ENCODE measurements around the gene BRICD5.

The BRICD5 gene

GRCh38 chr16:2166263-2167067 is 44.2 kb downstream of the BRICD5 start:
- no peaks in the 10 kb centered on the region for H3K9me3 ChIP-seq (replicated peaks in 1 of 2; ENCODE audit: control insufficient read depth in 2 of 2, insufficient read depth in 1 of 2, low read depth in 1 of 2, low read length in 2 of 2)
- peaks cover 24% of the 10 kb centered on the region for H3K79me1 ChIP-seq (ENCODE audit: low read depth, low read length)
- no peak overlapping the region for H2BK120ac ChIP-seq (ENCODE audit: low read depth, low read length)
- H2BK12ac ChIP-seq (ENCODE audit: low read length), result no peak overlapping the region
- no peaks in the 10 kb centered on the region for H3K4me1 ChIP-seq (ENCODE audit: control insufficient read depth in 2 of 2, insufficient read depth in 1 of 2, low read depth in 1 of 2, low read length in 2 of 2)
- no peak overlapping the region for H3K9ac ChIP-seq (ENCODE audit: low read depth, low read length, poor library complexity)
- no CpG with 5 or more reads among the region's 17 CpGs for WGBS, 2 donors (ENCODE audit: extremely low coverage in 2 of 2, insufficient read length in 2 of 2, insufficient replicate concordance in 1 of 2)
- no peak overlapping the region for H3K18ac ChIP-seq (ENCODE audit: low read length)
- H3K4me3 ChIP-seq (ENCODE audit: low read length in 2 of 2), result no peak overlapping the region
- H3K23ac ChIP-seq (ENCODE audit: low read depth, low read length, poor library complexity), result no peak overlapping the region
- H3K27ac ChIP-seq (replicated peaks; ENCODE audit: low read length), result no peak overlapping the region
- no peak overlapping the region for H2BK5ac ChIP-seq (ENCODE audit: low read length)
- no peak overlapping the region for H2BK15ac ChIP-seq (ENCODE audit: low read length)
- no peak overlapping the region for H4K91ac ChIP-seq (ENCODE audit: low read depth, low read length, poor library complexity)
- H3K4me2 ChIP-seq (ENCODE audit: insufficient read depth, low read length, poor library complexity, severe bottlenecking), result no peak overlapping the region
- no peak overlapping the region for H2AFZ ChIP-seq (ENCODE audit: low read length)
- no peak overlapping the region for H3K14ac ChIP-seq (ENCODE audit: low read length)
- H2AK5ac ChIP-seq (ENCODE audit: low read depth, low read length), result no peak overlapping the region
- peaks cover 15 to 55% of the 10 kb centered on the region in 2 donors for H3K36me3 ChIP-seq (replicated peaks in 1 of 2; ENCODE audit: control insufficient read depth in 2 of 2, insufficient read depth in 2 of 2, low read length in 2 of 2)
- no peak overlapping the region for H4K8ac ChIP-seq (ENCODE audit: low read depth, low read length)
- H3K4ac ChIP-seq (ENCODE audit: low read length), result no peak overlapping the region
- H3K27me3 ChIP-seq (ENCODE audit: control insufficient read depth in 3 of 3, insufficient read depth in 3 of 3, low read depth in 1 of 3, low read length in 3 of 3), result no peaks in the 10 kb centered on the region
- no peak for DNase-seq (ENCODE audit: low spot score)

GRCh38 chr16:2165861-2166260 is 44.8 kb downstream of the BRICD5 start:
- no peak overlapping the region for H2BK15ac ChIP-seq (ENCODE audit: low read length)
- no peak overlapping the region for H4K91ac ChIP-seq (ENCODE audit: low read depth, low read length, poor library complexity)
- peaks cover 13 to 51% of the 10 kb centered on the region in 2 donors for H3K36me3 ChIP-seq (replicated peaks in 1 of 2; ENCODE audit: control insufficient read depth in 2 of 2, insufficient read depth in 2 of 2, low read length in 2 of 2)
- peak overlapping the region; percentile 90 for H2BK12ac ChIP-seq (ENCODE audit: low read length)
- H3K4me2 ChIP-seq (ENCODE audit: insufficient read depth, low read length, poor library complexity, severe bottlenecking), result no peak overlapping the region
- H3K27me3 ChIP-seq (ENCODE audit: control insufficient read depth in 3 of 3, insufficient read depth in 3 of 3, low read depth in 1 of 3, low read length in 3 of 3), result no peaks in the 10 kb centered on the region
- no peak overlapping the region for H2AFZ ChIP-seq (ENCODE audit: low read length)
- H3K27ac ChIP-seq (replicated peaks; ENCODE audit: low read length), result no peak overlapping the region
- H3K23ac ChIP-seq (ENCODE audit: low read depth, low read length, poor library complexity), result peak overlapping the region; percentile 73
- no CpG with 5 or more reads among the region's 12 CpGs for WGBS, 2 donors (ENCODE audit: extremely low coverage in 2 of 2, insufficient read length in 2 of 2, insufficient replicate concordance in 1 of 2)
- no peak overlapping the region for H3K4me3 ChIP-seq (ENCODE audit: low read length in 2 of 2)
- H3K9me3 ChIP-seq (replicated peaks in 1 of 2; ENCODE audit: control insufficient read depth in 2 of 2, insufficient read depth in 1 of 2, low read depth in 1 of 2, low read length in 2 of 2), result no peaks in the 10 kb centered on the region
- no peak overlapping the region for H2AK5ac ChIP-seq (ENCODE audit: low read depth, low read length)
- H4K8ac ChIP-seq (ENCODE audit: low read depth, low read length), result no peak overlapping the region
- peaks cover under 1 to 1% of the 10 kb centered on the region in 2 donors for H3K4me1 ChIP-seq (ENCODE audit: control insufficient read depth in 2 of 2, insufficient read depth in 1 of 2, low read depth in 1 of 2, low read length in 2 of 2)
- H3K18ac ChIP-seq (ENCODE audit: low read length), result no peak overlapping the region
- no peak for DNase-seq (ENCODE audit: low spot score)
- no peak overlapping the region for H3K9ac ChIP-seq (ENCODE audit: low read depth, low read length, poor library complexity)
- H3K14ac ChIP-seq (ENCODE audit: low read length), result no peak overlapping the region
- no peak overlapping the region for H2BK5ac ChIP-seq (ENCODE audit: low read length)
- no peak overlapping the region for H2BK120ac ChIP-seq (ENCODE audit: low read depth, low read length)
- peaks cover 25% of the 10 kb centered on the region for H3K79me1 ChIP-seq (ENCODE audit: low read depth, low read length)
- no peak overlapping the region for H3K4ac ChIP-seq (ENCODE audit: low read length)

- peak overlapping the region; percentile 11 for H3K18ac ChIP-seq (ENCODE audit: low read length)
- no peak overlapping the region for H4K91ac ChIP-seq (ENCODE audit: low read depth, low read length, poor library complexity)
- H2BK120ac ChIP-seq (ENCODE audit: low read depth, low read length), result no peak overlapping the region
- H3K23ac ChIP-seq (ENCODE audit: low read depth, low read length, poor library complexity), result no peak overlapping the region
- no peak overlapping the region for H2BK5ac ChIP-seq (ENCODE audit: low read length)
- no peak overlapping the region for H3K4ac ChIP-seq (ENCODE audit: low read length)
- no peak overlapping the region for H3K27ac ChIP-seq (replicated peaks; ENCODE audit: low read length)
- peaks cover 6 to 25% of the 10 kb centered on the region in 2 donors for H3K4me1 ChIP-seq (ENCODE audit: control insufficient read depth in 2 of 2, insufficient read depth in 1 of 2, low read depth in 1 of 2, low read length in 2 of 2)
- DNase-seq (ENCODE audit: low spot score), result no peak
- H3K9me3 ChIP-seq (replicated peaks in 1 of 2; ENCODE audit: control insufficient read depth in 2 of 2, insufficient read depth in 1 of 2, low read depth in 1 of 2, low read length in 2 of 2), result no peaks in the 10 kb centered on the region
- no peak overlapping the region for H3K4me3 ChIP-seq (ENCODE audit: low read length in 2 of 2)
- no peak overlapping the region for H2BK12ac ChIP-seq (ENCODE audit: low read length)
- H3K36me3 ChIP-seq (replicated peaks in 1 of 2; ENCODE audit: control insufficient read depth in 2 of 2, insufficient read depth in 2 of 2, low read length in 2 of 2), result peaks cover 14 to 31% of the 10 kb centered on the region in 2 donors
- H3K27me3 ChIP-seq (ENCODE audit: control insufficient read depth in 3 of 3, insufficient read depth in 3 of 3, low read depth in 1 of 3, low read length in 3 of 3), result no peaks in the 10 kb centered on the region
- H4K8ac ChIP-seq (ENCODE audit: low read depth, low read length), result no peak overlapping the region
- WGBS, 2 donors (ENCODE audit: extremely low coverage in 2 of 2, insufficient read length in 2 of 2, insufficient replicate concordance in 1 of 2), result no CpG with 5 or more reads among the region's 26 CpGs
- H3K4me2 ChIP-seq (ENCODE audit: insufficient read depth, low read length, poor library complexity, severe bottlenecking), result no peak overlapping the region
- H2AFZ ChIP-seq (ENCODE audit: low read length), result no peak overlapping the region
- H3K14ac ChIP-seq (ENCODE audit: low read length), result no peak overlapping the region
- H2AK5ac ChIP-seq (ENCODE audit: low read depth, low read length), result no peak overlapping the region
- H2BK15ac ChIP-seq (ENCODE audit: low read length), result no peak overlapping the region
- H3K9ac ChIP-seq (ENCODE audit: low read depth, low read length, poor library complexity), result no peak overlapping the region
- peaks cover 34% of the 10 kb centered on the region for H3K79me1 ChIP-seq (ENCODE audit: low read depth, low read length)
Observed at GRCh38 chr16:2163211-2163881, 47.3 kb downstream of the BRICD5 start.

DNA sequence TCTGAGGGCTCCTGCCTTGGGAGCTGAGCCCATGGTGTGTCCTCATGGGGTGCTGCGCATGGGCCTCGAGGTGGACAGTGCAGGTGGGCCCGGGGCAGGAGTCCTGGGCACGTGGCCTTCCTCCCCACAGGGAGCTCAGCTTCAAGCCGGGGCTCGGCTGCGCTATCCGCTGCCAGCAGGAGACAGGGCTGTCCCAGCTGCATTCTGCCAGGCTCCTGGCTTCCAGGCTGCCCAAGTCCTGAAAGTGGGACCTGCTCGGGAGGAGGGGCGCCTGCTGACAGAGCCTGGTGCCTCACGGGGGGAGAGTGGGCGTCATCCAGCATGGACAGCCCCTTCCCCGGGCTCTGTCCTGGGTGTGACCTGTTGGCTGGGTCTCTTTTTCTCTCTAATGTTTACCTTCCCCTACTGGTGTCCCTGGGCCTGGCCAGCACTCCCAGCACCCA is 48.0 kb downstream of the BRICD5 start:
- no peak overlapping the region for H3K27ac ChIP-seq (replicated peaks; ENCODE audit: low read length)
- peaks cover 6 to 32% of the 10 kb centered on the region in 2 donors for H3K4me1 ChIP-seq (ENCODE audit: control insufficient read depth in 2 of 2, insufficient read depth in 1 of 2, low read depth in 1 of 2, low read length in 2 of 2)
- H3K4me2 ChIP-seq (ENCODE audit: insufficient read depth, low read length, poor library complexity, severe bottlenecking), result no peak overlapping the region
- no peak overlapping the region for H3K18ac ChIP-seq (ENCODE audit: low read length)
- peaks cover 12 to 28% of the 10 kb centered on the region in 2 donors for H3K36me3 ChIP-seq (replicated peaks in 1 of 2; ENCODE audit: control insufficient read depth in 2 of 2, insufficient read depth in 2 of 2, low read length in 2 of 2)
- no peak for DNase-seq (ENCODE audit: low spot score)
- no peak overlapping the region for H2BK5ac ChIP-seq (ENCODE audit: low read length)
- no peak overlapping the region for H2BK15ac ChIP-seq (ENCODE audit: low read length)
- no CpG with 5 or more reads among the region's 13 CpGs for WGBS, 2 donors (ENCODE audit: extremely low coverage in 2 of 2, insufficient read length in 2 of 2, insufficient replicate concordance in 1 of 2)
- H3K9ac ChIP-seq (ENCODE audit: low read depth, low read length, poor library complexity), result no peak overlapping the region
- no peak overlapping the region for H2BK120ac ChIP-seq (ENCODE audit: low read depth, low read length)
- H3K27me3 ChIP-seq (ENCODE audit: control insufficient read depth in 3 of 3, insufficient read depth in 3 of 3, low read depth in 1 of 3, low read length in 3 of 3), result no peaks in the 10 kb centered on the region
- H2AFZ ChIP-seq (ENCODE audit: low read length), result no peak overlapping the region
- no peak overlapping the region for H3K14ac ChIP-seq (ENCODE audit: low read length)
- no peak overlapping the region for H4K8ac ChIP-seq (ENCODE audit: low read depth, low read length)
- no peak overlapping the region for H3K4ac ChIP-seq (ENCODE audit: low read length)
- no peak overlapping the region for H3K4me3 ChIP-seq (ENCODE audit: low read length in 2 of 2)
- H4K91ac ChIP-seq (ENCODE audit: low read depth, low read length, poor library complexity), result no peak overlapping the region
- H3K23ac ChIP-seq (ENCODE audit: low read depth, low read length, poor library complexity), result peak overlapping the region; percentile 55
- peaks cover 39% of the 10 kb centered on the region for H3K79me1 ChIP-seq (ENCODE audit: low read depth, low read length)
- H2AK5ac ChIP-seq (ENCODE audit: low read depth, low read length), result no peak overlapping the region
- no peaks in the 10 kb centered on the region for H3K9me3 ChIP-seq (replicated peaks in 1 of 2; ENCODE audit: control insufficient read depth in 2 of 2, insufficient read depth in 1 of 2, low read depth in 1 of 2, low read length in 2 of 2)
- no peak overlapping the region for H2BK12ac ChIP-seq (ENCODE audit: low read length)
